Activated CD4-positive, CD25-positive, alpha-beta regulatory T cell treated with anti-CD3 and anti-CD28 coated beads, Interleukin-2, amount 50 U/mL, for 24 hours (primary cell): Measurements from ENCODE around the gene P3H2.

Experiments
- ATAC-seq, 2 donors: fragments of 150-1000 bp; cut with Tn5 transposase; one replicate each; pipeline ENCODE4 v1.10.0; 2021; ENCODE audit warnings: mild to moderate bottlenecking in 1 of 2, moderate library complexity in 1 of 2

The P3H2 gene

DNA sequence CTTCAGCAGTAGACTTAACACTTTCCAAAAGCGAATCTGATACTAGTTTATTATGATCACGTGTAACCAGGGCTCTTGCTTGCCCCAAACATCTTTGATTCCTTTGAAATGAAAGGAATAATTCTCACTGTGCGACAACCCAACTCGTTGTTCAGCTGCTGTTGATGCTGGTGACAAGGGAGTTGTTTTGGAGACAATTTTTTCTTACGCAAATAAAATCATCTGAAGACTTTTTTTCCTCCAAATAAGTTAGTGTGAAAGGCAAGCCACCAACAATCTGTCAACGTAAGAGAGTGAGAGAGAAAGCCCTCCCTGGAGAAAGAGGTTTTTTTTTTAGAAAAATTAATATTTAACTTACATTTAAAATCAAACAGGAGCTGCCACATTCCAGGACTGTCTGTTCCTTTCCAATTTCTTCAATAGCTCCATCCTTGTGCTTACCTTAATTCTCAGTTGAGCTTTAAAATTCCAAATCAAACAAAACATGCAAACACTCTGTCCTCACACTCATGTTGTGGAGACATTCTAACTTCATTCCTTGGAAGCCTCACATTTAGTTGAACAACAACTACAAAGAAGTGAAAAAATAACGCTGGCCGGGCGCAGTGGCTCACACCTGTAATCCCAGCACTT, 4.9 kb upstream of the P3H2 start:
- ATAC-seq: no peak

GRCh38 chr3:190124067-190124466, 3.4 kb upstream of the P3H2 start:
- no peak for ATAC-seq

- ATAC-seq: no peak
Measured at GRCh38 chr3:190122198-190122771, 1.6 kb upstream of the P3H2 start.

- ATAC-seq: no peak
Measured at GRCh38 chr3:190121383-190121782, 686 bp upstream of the P3H2 start.

DNA sequence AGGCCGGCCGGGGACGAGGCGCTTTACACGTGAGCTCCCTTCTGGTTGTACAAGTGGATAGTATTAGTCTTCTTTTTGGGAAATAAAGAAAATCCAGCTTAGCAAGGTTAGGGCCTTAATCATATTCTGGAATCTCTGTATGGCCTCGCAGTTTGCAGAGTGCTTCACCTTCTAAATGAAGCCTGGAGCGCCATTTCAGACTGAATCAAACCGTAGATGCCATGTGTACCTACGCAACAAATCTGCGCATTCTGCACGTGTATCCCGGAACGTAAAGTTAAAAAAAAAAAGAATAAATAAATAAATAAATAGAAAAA, 322 bp upstream of the P3H2 start:
- no peak for ATAC-seq

DNA sequence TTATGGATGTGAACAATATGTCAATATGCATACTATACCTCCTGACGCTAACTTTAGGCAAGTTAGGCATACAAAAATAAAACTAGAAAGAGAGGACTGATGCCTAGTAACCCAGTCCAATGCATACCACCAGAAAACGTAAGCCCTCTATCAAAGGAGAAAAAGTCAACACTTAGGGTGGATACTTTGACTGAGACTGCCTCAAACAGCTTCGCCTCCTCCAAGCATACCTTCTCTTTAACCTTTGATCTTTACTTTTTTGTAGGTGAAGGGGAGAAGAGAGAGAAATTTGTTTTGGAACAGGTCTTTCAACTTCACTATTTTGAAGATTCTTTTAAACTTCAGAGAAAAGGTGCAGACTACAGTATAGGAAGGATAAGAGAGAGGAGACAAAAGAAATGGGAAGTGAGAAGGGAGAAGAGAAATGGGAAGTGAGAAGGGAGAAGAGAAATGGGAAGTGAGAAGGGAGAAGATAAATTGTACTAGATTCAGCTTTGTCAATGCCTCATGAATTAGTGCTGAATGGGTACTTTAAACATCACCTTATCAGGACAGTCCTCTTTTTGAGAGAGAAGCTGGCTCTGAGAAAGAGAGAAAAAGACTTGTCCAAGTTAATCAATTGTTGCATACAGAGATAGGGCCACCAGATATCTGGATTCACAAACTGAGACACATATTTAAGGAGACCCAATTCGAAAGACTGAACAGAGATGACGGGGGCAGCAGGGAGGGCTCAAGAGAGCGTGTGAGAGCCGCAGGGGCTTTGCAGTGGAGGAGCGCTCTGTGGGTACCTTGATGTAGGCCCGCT, 1.0 kb downstream of the P3H2 start:
- ATAC-seq: no peak

DNA sequence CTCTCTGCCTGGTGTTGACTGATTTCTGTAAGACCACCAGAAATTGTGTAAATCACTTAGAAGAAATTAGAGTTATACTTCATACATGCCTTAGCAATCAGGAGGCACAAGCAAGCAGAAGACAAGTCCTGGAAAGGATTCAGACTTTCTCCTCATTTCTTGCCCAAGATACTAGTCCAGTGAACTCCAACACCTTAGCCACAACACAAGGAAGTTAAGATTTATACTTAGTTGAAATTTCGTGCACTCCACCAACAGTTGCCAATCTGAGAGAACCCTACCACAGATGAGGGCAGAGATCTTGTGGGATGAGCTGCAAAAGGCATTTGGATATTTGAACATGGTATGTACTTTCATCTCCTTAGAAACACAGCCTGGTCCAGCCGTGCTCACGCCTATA, 2.3 kb downstream of the P3H2 start:
- no peak for ATAC-seq

- no peak for ATAC-seq
Measured at GRCh38 chr3:190117981-190118380, 2.7 kb downstream of the P3H2 start.

DNA sequence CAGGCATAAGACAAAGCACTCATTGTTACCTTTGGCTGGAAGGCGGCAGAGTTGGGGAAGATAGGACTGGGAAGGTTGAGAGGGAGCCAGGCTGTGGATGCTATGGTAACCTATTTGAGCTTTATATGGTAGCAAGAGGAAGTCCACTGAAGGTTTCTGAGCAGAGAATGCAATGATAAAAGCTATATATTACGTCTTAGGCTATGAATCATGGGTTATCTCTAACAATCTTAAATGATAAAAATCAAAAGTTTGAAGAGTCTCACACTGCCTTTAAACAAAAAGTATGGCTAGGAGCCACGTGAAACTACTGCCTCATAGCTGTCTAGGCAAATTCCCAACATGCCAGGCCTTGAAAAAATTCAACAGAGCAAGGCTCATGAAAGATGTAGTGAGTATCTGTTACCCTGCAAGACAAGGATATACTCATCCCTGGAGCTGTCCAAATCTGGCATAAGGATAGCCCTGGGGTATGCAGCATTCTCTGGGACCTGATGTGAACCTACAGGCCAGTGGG, 4.1 kb downstream of the P3H2 start:
- no peak for ATAC-seq

GRCh38 chr3:190110826-190111225, 9.9 kb downstream of the P3H2 start:
- ATAC-seq: no peak

GRCh38 chr3:190109441-190109840, 11.3 kb downstream of the P3H2 start:
- ATAC-seq: no peak

DNA sequence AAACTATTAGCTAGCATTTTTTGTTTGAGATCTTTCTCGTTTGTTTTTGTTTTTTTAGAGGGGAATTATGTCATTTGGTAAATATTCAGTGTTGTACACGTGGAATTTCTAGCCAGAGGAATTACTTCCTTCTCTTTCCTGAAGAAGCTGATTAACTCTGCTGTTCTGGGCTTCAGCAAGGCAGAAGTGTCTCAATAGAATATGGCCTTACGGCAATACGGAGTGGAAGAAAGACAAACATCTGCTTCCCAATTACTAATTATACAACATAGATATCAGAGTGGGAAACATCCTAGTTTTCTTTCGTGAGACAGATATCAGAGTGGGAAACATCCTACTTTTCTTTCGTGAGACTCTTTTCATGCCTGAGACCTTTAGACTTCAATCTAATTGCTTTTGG, 11.9 kb downstream of the P3H2 start:
- ATAC-seq: no peak

DNA sequence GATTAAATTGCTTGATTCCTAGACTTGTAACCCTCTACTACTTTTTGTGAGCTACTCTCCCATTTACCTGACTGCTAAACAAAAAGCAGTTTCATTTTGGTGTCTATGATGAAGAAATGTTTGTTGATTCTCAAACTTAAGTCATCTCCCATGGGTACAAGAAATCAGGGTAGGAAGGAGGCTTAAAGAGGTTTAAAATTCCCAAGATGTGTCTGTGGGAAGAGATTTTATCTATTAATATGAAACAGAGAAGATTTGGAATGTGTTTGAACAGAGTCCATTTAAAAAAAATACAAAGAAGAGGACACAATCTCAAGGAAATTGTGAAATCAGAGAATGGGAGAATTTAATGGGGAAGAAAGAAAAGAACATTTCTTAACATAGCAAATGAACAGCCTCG, 14.8 kb downstream of the P3H2 start:
- ATAC-seq: no peak

DNA sequence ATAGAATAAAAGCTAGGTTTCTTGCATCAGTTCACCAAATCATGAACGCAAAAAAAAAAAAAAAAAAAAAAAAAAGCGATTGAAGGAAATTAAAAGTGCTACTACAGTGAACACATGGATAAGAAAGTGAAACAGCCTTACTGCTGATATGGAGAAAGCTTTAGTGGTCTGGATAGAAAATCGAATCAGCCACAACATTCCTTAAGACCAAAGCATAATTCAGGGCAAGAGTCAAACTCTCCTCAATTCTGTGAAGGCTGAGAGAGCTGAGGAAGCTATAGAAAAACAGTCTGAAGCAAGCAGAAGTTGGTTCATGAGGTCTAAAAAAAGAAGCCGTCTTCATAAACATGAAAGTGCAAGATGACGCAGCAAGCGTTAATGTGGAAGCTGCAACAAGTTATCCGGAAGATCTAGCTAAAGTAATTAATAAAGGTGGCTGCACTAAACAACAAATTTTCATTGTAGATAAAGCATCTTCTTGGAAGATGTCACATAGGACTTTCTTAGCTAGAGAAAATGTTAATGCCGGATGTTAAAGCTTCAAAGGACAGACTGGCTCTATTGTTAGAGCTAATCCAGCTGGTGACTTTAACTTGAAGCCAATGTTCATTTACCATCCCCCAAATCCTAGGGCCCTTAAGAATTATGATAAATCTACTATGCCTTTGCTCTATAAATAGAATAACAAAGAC, 19.2 kb downstream of the P3H2 start:
- ATAC-seq: no peak

- no peak for ATAC-seq
Measured at GRCh38 chr3:190099099-190099498, 21.6 kb downstream of the P3H2 start.

GRCh38 chr3:190097617-190098016, 23.1 kb downstream of the P3H2 start:
- ATAC-seq: no peak

- ATAC-seq: no peak
Measured at GRCh38 chr3:190097025-190097424, 23.7 kb downstream of the P3H2 start.

DNA sequence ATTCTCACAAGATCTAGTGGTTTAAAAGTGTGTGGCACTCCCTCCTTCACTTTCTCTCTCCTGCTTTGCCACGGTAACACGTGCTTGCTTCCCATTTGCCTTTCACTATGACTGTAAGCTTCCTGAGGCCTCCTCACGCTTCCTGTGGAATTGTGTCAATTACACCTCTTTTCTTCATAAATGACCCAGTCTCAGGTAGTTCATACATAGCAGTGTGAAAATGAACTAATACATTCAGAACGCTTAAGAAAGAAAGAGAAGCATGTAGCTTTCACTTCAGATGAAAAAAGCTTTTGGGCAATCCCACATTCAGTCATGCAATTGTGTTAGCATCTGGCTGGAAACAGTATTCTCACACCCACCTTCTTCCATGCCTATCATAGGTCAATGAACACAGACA, 24.4 kb downstream of the P3H2 start:
- ATAC-seq: no peak

DNA sequence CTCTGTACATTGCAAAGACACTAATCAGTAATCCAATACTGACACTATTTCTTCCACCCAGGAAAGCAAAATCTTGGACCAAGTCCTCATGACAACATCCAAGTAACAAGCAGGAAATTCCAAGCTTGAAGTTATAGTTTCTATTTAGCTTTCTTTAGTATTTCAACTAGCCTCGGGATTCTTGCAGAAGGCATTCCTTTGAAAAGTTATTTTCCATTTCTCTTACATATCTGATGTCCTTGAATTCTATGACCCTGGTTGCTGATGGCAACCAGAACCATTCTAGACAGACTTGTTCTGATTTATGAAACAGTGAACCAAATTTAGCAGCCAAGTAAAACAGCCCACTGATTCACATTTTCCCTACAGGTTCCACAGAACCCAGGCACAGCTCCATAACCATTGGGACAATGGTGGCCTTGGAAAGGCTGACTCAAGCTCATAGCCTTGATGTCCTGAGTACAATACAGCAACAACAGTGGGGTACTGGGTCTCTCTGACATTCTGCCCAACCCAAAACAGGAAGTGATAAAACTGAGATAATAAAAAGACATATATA, 26.5 kb downstream of the P3H2 start:
- ATAC-seq: no peak

- no peak for ATAC-seq
Measured at GRCh38 chr3:190092250-190092649, 28.4 kb downstream of the P3H2 start.

- ATAC-seq: no peak
Measured at GRCh38 chr3:190089711-190090110, 31.0 kb downstream of the P3H2 start.

DNA sequence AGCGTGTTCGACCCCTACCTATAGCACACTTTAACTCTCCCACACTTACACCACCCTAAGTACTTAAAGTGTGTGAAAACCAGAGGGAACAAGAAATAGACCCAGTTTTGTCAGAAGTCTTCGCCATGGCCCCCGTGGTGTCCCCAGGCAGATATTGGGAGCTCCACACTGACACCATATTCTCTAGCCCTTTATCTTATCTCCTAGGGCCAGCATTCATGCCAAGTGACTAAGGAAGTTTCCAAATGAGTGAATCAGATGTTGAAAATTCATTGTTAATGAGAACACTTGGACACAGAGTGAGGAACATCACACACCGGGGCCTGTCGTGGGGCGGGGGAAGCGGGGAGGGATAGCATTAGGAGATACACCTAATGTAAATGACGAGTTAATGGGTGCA, 31.8 kb downstream of the P3H2 start:
- no peak for ATAC-seq

GRCh38 chr3:190086191-190086590, 34.5 kb downstream of the P3H2 start:
- no peak for ATAC-seq
